ENCODE measurements around the gene FRS2. TPM values are rescaled to one million over a fixed set of nuclear protein-coding genes. Genes with fewer than 3 reads are reported as not detected.
A peak's percentile ranks its signal among the peaks of the same experiment; 100 is the strongest.

FRS2 gene
- total RNA-seq, 4 donors from 2014 or later: 35.2 to 60.7 (median 48.6) TPM

DNA sequence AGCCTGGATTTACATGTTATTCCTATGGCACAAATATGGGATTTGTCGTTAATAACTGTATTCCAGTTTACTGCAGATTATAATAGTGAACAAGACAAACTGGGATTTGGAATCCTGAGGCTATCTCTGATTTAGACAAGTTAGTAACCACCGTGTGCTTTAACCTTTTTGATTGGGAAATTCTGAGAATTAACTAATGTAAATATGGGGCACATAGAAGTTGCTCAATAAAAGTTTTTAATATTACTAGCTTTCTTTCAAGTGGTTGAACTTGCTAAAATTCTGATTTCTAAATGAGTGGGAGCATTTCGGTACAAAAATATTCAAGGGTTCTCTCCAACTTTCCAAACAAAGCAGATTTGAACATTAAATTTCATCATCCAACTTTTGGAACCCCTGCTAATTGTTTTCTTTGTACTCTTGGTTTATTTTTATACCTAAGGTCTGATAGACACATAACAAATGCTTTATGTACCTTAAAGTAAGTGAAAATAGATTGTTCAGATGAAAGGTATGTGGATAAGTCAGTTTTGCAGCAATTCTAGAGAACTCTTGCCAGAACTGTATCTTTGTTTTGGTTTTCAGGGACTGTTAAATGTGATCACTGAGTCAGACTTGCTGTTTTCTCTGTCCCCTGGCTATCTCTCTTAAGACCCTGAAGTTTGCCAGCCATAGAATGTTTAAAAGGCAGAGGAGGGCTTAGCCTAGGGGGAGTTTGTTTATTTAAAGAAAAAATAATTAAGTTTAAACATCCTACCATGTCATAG is 57.5 kb downstream of the FRS2 start:
- Histone ChIP-seq H3K9me3 (no peaks in the 10 kb centered on the region), H3K4me1 (peaks cover 14% of the 10 kb centered on the region), H3K4me3 (no peak overlapping the region), H3K27ac (no peak overlapping the region), H3K36me3 (no peaks in the 10 kb centered on the region), H3K27me3 (no peaks in the 10 kb centered on the region)
- no peak for TF ChIP-seq POLR2AphosphoS5 (IDR thresholded peaks at IDR 0.05)
- no peak for TF ChIP-seq POLR2A (IDR thresholded peaks at IDR 0.05)
- no peak for TF ChIP-seq EP300 (IDR thresholded peaks at IDR 0.05)
- TF ChIP-seq, protein P1, sequence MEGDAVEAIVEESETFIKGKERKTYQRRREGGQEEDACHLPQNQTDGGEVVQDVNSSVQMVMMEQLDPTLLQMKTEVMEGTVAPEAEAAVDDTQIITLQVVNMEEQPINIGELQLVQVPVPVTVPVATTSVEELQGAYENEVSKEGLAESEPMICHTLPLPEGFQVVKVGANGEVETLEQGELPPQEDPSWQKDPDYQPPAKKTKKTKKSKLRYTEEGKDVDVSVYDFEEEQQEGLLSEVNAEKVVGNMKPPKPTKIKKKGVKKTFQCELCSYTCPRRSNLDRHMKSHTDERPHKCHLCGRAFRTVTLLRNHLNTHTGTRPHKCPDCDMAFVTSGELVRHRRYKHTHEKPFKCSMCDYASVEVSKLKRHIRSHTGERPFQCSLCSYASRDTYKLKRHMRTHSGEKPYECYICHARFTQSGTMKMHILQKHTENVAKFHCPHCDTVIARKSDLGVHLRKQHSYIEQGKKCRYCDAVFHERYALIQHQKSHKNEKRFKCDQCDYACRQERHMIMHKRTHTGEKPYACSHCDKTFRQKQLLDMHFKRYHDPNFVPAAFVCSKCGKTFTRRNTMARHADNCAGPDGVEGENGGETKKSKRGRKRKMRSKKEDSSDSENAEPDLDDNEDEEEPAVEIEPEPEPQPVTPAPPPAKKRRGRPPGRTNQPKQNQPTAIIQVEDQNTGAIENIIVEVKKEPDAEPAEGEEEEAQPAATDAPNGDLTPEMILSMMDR (IDR thresholded peaks at IDR 0.05): no peak
- WGBS: 61% methylated on average over 3 of the region's 3 CpGs
- DNase-seq (ENCODE audit: low spot score in 2 of 2): no peak

DNA sequence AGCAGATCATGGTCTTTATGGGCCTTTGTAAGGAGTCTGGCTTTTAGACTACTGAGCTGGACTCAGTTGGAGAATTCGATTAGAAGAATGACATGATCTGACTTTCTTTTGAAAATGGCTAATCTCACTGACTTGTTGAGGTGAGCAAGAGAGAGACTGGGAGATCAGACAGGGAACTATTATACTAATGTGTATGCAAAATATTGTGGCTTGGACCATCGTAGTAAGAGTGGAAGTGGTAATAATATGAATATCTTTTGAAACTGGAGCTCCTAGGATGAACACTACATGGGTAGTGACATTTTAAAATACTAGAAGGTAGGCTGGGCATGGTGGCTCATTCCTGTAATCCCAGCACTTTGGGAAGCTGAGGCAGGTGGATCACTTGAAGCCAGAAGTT is 58.8 kb downstream of the FRS2 start:
- no peaks in the 10 kb centered on the region for H3K9me3 ChIP-seq
- H3K36me3 ChIP-seq: peaks cover 4% of the 10 kb centered on the region
- WGBS: 83% methylated on average over 2 of the region's 2 CpGs
- DNase-seq (ENCODE audit: low spot score in 2 of 2): no peak
- no peak for TF ChIP-seq POLR2AphosphoS5 (IDR thresholded peaks at IDR 0.05)
- TF ChIP-seq, protein P1 (IDR thresholded peaks at IDR 0.05): no peak
- no peak for TF ChIP-seq POLR2A (IDR thresholded peaks at IDR 0.05)
- no peak overlapping the region for H3K4me3 ChIP-seq
- peaks cover 15% of the 10 kb centered on the region for H3K4me1 ChIP-seq
- no peak overlapping the region for H3K27ac ChIP-seq
- H3K27me3 ChIP-seq: no peaks in the 10 kb centered on the region

DNA sequence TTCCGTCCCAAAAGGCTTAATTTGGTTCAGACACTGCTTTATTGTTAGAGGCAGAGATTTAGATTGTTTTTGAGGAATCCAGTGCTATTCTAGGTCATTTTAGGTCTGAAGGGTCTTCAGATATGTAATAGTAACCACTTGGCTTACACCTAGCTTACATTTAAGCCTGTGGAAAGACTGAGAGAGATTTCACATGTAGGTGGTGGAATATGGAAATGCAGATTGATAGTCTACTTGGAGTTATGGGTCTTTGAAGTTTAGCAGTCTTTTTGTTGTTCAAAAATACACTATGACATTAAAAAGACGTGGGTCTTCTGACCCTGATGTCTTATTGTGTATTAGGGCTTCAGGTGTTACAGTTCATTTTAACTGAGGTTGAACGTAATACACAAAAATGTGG is 63.7 kb downstream of the FRS2 start:
- WGBS: 81% methylated on average over 3 of the region's 3 CpGs
- Histone ChIP-seq H3K36me3 (peaks cover 4% of the 10 kb centered on the region), H3K4me3 (no peak overlapping the region), H3K27ac (peak overlapping the region; percentile 52), H3K4me1 (peaks cover 13% of the 10 kb centered on the region), H3K27me3 (no peaks in the 10 kb centered on the region), H3K9me3 (no peaks in the 10 kb centered on the region)
- no peak for DNase-seq (ENCODE audit: low spot score in 2 of 2)
- TF ChIP-seq POLR2A (IDR thresholded peaks at IDR 0.05): no peak
- no peak for TF ChIP-seq EP300 (IDR thresholded peaks at IDR 0.05)
- TF ChIP-seq POLR2AphosphoS5 (IDR thresholded peaks at IDR 0.05): no peak
- TF ChIP-seq, protein P1 (IDR thresholded peaks at IDR 0.05): no peak

DNA sequence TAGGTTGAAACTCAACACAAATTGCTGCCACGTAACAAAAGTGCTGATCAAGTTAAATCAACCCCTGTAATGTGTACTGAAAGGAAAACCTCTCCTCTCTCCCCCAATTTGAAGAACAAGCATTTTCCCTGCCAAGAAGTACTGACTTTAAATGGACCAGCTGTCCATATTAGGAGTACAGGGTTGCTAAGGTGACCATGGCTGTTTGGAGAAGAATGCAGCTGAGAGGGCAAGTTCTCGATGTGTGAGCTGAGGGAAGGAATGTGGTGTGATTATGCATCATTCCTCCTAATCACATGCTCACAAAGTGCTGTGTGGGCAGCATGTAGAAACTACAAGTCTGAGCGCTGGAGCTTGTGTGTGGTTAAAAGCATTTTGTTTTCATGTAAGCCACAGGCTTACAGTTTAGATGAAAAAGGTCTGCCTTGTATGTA is 64.2 kb downstream of the FRS2 start:
- 14% methylated on average over 3 of the region's 3 CpGs for WGBS
- Histone ChIP-seq H3K27me3 (no peaks in the 10 kb centered on the region), H3K4me1 (peaks cover 13% of the 10 kb centered on the region), H3K27ac (peak overlapping the region; percentile 52), H3K9me3 (no peaks in the 10 kb centered on the region), H3K36me3 (peaks cover 4% of the 10 kb centered on the region), H3K4me3 (no peak overlapping the region)
- DNase-seq (ENCODE audit: low spot score in 2 of 2): peak in 1 of 2 donors; percentile 64
- TF ChIP-seq POLR2A (IDR thresholded peaks at IDR 0.05): no peak
- peak in 2 of 3 donors; percentile 46 to 81 for TF ChIP-seq POLR2AphosphoS5 (IDR thresholded peaks at IDR 0.05)
- TF ChIP-seq, protein P1 (IDR thresholded peaks at IDR 0.05): no peak

DNA sequence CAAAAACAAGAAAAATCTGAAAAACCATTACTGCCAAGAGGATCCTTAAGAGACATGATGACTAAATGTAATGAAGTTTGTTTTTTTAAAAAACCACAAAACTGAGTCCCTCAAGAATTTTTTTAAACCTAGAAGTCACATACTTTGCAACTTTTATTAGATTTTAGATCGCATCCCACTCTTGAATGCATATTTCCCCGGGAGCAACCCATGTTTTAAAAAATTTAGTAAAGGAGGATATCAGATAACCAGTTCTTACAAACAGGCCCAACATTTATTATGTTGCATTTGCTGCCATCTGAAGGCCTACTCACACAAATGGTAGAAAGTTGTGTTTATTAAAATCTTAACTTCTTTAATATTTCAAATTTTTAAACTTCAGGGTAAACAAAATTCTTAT is 70.8 kb downstream of the FRS2 start:
- no peak for DNase-seq (ENCODE audit: low spot score in 2 of 2)
- Histone ChIP-seq H3K36me3 (peaks cover 5% of the 10 kb centered on the region), H3K4me3 (no peak overlapping the region), H3K27ac (no peak overlapping the region), H3K4me1 (no peaks in the 10 kb centered on the region), H3K9me3 (peaks cover 7% of the 10 kb centered on the region), H3K27me3 (no peaks in the 10 kb centered on the region)
- WGBS: 72% methylated on average over 2 of the region's 2 CpGs
- TF ChIP-seq POLR2A (IDR thresholded peaks at IDR 0.05): no peak
- TF ChIP-seq POLR2AphosphoS5 (IDR thresholded peaks at IDR 0.05): no peak
- TF ChIP-seq, protein P1 (IDR thresholded peaks at IDR 0.05): no peak
- no peak for TF ChIP-seq EP300 (IDR thresholded peaks at IDR 0.05)

All from suprapubic skin (tissue), 4 donors.